Measurements from ENCODE around the gene KIF18A. TPM values are rescaled to one million over a fixed set of nuclear protein-coding genes. Genes with fewer than 3 reads are reported as not detected.

KIF18A gene
- total and polyA plus RNA-seq, 2 of the 8 experiments (the other 6 are each of a cell fraction or from before 2014, with no cell fraction given): 4.0 to 23.3 TPM

DNA sequence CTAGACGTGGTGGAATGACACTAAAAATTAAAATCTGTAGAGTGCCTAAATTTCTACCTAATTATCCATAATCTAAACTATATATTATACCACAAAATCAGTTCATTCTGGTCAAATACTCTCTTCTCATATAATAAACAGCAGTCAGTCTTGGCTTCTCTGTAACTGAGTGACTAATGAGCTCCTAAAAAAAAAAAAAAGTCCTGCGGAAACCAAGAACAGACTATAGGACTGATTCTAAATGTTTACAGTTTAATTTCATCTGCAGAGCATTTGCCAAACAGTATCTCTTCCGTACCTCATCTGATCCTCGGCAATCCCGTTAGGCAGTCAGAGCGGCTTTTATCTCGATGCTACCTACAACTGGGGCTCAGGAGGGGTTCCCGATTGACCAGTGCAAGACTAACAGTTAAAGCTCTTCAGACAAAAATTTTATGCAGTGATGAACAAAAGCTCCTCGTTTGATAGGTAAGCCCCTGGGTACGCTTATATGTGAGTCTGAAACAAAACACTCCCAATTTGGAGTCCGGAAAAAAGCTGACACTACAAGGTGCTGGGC lies 686 bp downstream of the KIF18A start (continued):
- TF ChIP-seq GTF2F1 (IDR thresholded peaks at IDR 0.05; ENCODE audit: borderline replicate concordance, low read depth, low read length) (no peak), GABPA (IDR thresholded peaks at IDR 0.05; ENCODE audit: borderline replicate concordance, insufficient read depth, low read length) (no peak), CHD1 (IDR thresholded peaks at IDR 0.05; ENCODE audit: low read depth, low read length) (no peak), HDAC6 (IDR thresholded peaks at IDR 0.05; ENCODE audit: low read depth, low read length) (no peak)
